OCI-LY1 (cell line): ENCODE measurements around the gene IGFBP7.

Experiments used
- EZH2 ChIP-seq: fragments of 200-600 bp; sonication (generic), shearing (Covaris generic); IDR thresholded peaks from 2 replicates; pipeline ENCODE4 v1.8.0; 2017; ENCODE audit warnings: borderline replicate concordance, mixed run types, mild to moderate bottlenecking, antibody characterized with exemption, low read length, moderate library complexity, mixed read lengths
- TF ChIP-seq, protein P1 (sequence below): fragments of 200-600 bp; sonication (generic), shearing (Covaris generic); IDR thresholded peaks from 2 replicates; pipeline ENCODE4 v1.5.1; 2017; ENCODE audit warnings: mild to moderate bottlenecking, antibody characterized with exemption, low read length, moderate library complexity, mixed read lengths

DNA sequence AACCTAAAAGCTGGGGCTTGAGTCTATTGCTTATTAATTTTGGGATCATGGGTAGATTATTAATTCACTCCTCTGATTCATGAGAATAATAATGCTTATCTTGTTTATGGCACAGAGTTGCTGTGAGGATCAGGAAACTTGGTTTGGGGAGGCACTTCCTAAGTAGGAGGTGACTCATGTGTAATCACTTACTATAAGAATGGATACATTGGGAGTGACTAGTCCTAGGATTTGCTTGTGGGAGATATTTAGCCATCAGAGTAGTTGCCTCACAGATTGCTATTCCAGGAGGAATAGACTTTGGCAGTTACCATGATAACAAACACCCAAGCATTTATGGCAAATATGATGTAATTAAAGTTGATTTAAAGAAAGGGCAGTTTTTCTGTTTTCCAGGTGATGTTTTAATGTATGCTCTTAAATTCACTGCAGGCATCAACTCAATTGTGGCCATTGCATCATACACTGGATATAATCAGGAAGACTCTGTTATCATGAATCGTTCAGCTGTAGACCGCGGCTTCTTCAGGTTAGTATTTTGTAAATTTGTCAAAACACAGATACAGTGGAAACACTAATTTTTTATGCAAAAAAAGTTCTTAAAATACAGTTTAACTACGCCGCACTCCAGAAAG lies 89.6 kb downstream of the IGFBP7 start:
- TF ChIP-seq, protein P1, sequence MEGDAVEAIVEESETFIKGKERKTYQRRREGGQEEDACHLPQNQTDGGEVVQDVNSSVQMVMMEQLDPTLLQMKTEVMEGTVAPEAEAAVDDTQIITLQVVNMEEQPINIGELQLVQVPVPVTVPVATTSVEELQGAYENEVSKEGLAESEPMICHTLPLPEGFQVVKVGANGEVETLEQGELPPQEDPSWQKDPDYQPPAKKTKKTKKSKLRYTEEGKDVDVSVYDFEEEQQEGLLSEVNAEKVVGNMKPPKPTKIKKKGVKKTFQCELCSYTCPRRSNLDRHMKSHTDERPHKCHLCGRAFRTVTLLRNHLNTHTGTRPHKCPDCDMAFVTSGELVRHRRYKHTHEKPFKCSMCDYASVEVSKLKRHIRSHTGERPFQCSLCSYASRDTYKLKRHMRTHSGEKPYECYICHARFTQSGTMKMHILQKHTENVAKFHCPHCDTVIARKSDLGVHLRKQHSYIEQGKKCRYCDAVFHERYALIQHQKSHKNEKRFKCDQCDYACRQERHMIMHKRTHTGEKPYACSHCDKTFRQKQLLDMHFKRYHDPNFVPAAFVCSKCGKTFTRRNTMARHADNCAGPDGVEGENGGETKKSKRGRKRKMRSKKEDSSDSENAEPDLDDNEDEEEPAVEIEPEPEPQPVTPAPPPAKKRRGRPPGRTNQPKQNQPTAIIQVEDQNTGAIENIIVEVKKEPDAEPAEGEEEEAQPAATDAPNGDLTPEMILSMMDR, result no peak
- no peak for TF ChIP-seq EZH2
